Measurements from ENCODE around the gene CKAP2. TPM values are rescaled to one million over a fixed set of nuclear protein-coding genes. Genes with fewer than 3 reads are reported as not detected.
"Not testable (repeated sequence)": the region's sequence is repeated elsewhere in the genome, so short reads cannot be mapped to it uniquely, and the experiment has no call there.

The CKAP2 gene
- total RNA-seq, 6 experiments from 2014 or later, result 2.1 to 7.2 (median 4.3) TPM

GRCh38 chr13:52459668-52460067, 4.4 kb downstream of the CKAP2 start:
- ATAC-seq (no peak), DNase-seq (no peak)
- no peaks in the 10 kb centered on the region for H3K9me3 ChIP-seq
- intact Hi-C loops (cut with DNase I), result no loop called here
- 86% methylated on average over 6 of the region's 6 CpGs for WGBS (ENCODE audit: insufficient coverage, low coverage, low lambda C conversion rate, missing lambda C conversion rate)
- peaks cover 0 to 10% (median 0%) of the 10 kb centered on the region in 4 donors for H3K36me3 ChIP-seq
- TF ChIP-seq, protein P1, sequence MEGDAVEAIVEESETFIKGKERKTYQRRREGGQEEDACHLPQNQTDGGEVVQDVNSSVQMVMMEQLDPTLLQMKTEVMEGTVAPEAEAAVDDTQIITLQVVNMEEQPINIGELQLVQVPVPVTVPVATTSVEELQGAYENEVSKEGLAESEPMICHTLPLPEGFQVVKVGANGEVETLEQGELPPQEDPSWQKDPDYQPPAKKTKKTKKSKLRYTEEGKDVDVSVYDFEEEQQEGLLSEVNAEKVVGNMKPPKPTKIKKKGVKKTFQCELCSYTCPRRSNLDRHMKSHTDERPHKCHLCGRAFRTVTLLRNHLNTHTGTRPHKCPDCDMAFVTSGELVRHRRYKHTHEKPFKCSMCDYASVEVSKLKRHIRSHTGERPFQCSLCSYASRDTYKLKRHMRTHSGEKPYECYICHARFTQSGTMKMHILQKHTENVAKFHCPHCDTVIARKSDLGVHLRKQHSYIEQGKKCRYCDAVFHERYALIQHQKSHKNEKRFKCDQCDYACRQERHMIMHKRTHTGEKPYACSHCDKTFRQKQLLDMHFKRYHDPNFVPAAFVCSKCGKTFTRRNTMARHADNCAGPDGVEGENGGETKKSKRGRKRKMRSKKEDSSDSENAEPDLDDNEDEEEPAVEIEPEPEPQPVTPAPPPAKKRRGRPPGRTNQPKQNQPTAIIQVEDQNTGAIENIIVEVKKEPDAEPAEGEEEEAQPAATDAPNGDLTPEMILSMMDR (IDR thresholded peaks at IDR 0.05), result no peak
- no peak for TF ChIP-seq POLR2A (IDR thresholded peaks at IDR 0.05)
- H3K4me3 ChIP-seq, result no peak overlapping the region
- peaks cover 0 to 8% (median under 1%) of the 10 kb centered on the region in 4 donors for H3K4me1 ChIP-seq
- H3K27ac ChIP-seq, result no peak overlapping the region
- no peaks in the 10 kb centered on the region for H3K27me3 ChIP-seq

GRCh38 chr13:52461265-52461664, 6.0 kb downstream of the CKAP2 start:
- intact Hi-C loops (cut with DNase I), result no loop called here
- H3K9me3 ChIP-seq, result no peaks in the 10 kb centered on the region
- ATAC-seq (no peak), DNase-seq (no peak)
- peaks cover 0 to 14% (median 0%) of the 10 kb centered on the region in 4 donors for H3K36me3 ChIP-seq
- H3K27ac ChIP-seq, result no peak overlapping the region
- H3K4me1 ChIP-seq, result peaks cover 0 to 6% (median 0%) of the 10 kb centered on the region in 4 donors
- 74% methylated on average over 3 of the region's 3 CpGs for WGBS (ENCODE audit: insufficient coverage, low coverage, low lambda C conversion rate, missing lambda C conversion rate)
- H3K4me3 ChIP-seq, result no peak overlapping the region
- no peaks in the 10 kb centered on the region for H3K27me3 ChIP-seq
- no peak for TF ChIP-seq POLR2A (IDR thresholded peaks at IDR 0.05)
- TF ChIP-seq, protein P1 (IDR thresholded peaks at IDR 0.05), result no peak

- Histone ChIP-seq H3K27me3 (no peaks in the 10 kb centered on the region), H3K36me3 (peaks cover 0 to 14% (median 0%) of the 10 kb centered on the region in 4 donors), H3K9me3 (no peaks in the 10 kb centered on the region), H3K4me3 (no peak overlapping the region), H3K4me1 (no peaks in the 10 kb centered on the region), H3K27ac (no peak overlapping the region)
- TF ChIP-seq, protein P1 (IDR thresholded peaks at IDR 0.05), result no peak
- no peak for TF ChIP-seq POLR2A (IDR thresholded peaks at IDR 0.05)
- 81% methylated on average over 4 of the region's 4 CpGs for WGBS (ENCODE audit: insufficient coverage, low coverage, low lambda C conversion rate, missing lambda C conversion rate)
- DNase-seq (no peak), ATAC-seq (no peak)
- intact Hi-C loops (cut with DNase I), result no loop called here
Measured at GRCh38 chr13:52463526-52463925, 8.2 kb downstream of the CKAP2 start.

- H3K9me3 ChIP-seq; intact Hi-C loops (cut with DNase I); H3K27ac ChIP-seq; H3K27me3 ChIP-seq; DNase-seq; H3K4me1 ChIP-seq; ATAC-seq; H3K4me3 ChIP-seq; H3K36me3 ChIP-seq: not testable (repeated sequence)
- 100% methylated on average over 2 of the region's 2 CpGs for WGBS (ENCODE audit: insufficient coverage, low coverage, low lambda C conversion rate, missing lambda C conversion rate)
Measured at GRCh38 chr13:52468487-52468886, 13.2 kb downstream of the CKAP2 start.

- not testable (repeated sequence) for DNase-seq, H3K4me1 ChIP-seq
Measured at GRCh38 chr13:52480677-52481428, 25.6 kb downstream of the CKAP2 start.

DNA sequence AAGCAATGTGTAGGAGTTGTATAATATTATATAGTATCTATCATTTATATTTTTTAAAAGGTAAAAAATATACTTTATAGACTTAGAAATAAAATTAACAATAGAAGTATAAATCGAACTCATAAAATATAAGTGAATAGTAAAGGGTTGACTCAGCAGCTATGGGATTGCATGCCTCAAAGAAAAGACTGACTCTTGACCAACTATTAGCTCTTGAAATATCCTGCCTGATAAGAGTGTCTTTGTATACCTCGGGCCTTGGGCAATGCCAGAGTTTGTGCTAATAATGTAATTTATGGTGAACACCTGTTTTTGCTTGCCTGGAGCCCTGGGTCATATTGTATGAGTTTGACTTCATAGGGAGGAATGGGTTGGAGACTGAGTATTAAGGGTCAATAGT, 31.8 kb downstream of the CKAP2 start:
- DNase-seq; H3K9me3 ChIP-seq; H3K27ac ChIP-seq; intact Hi-C loops (cut with DNase I); H3K4me1 ChIP-seq; H3K27me3 ChIP-seq; H3K36me3 ChIP-seq; H3K4me3 ChIP-seq; ATAC-seq: not testable (repeated sequence)
- WGBS (ENCODE audit: insufficient coverage, low coverage, low lambda C conversion rate, missing lambda C conversion rate), result 48% methylated on average over 2 of the region's 2 CpGs

More at GRCh38 chr13:52480677-52481428, 25.6 kb downstream of the CKAP2 start:
- H3K4me3 ChIP-seq; intact Hi-C loops (cut with DNase I); H3K9me3 ChIP-seq; H3K27ac ChIP-seq; H3K36me3 ChIP-seq; ATAC-seq; H3K27me3 ChIP-seq: not testable (repeated sequence)
- 83% methylated on average over 5 of the region's 7 CpGs for WGBS (ENCODE audit: insufficient coverage, low coverage, low lambda C conversion rate, missing lambda C conversion rate)

- H3K36me3 ChIP-seq; H3K27ac ChIP-seq; H3K9me3 ChIP-seq; H3K27me3 ChIP-seq; H3K4me3 ChIP-seq; DNase-seq; intact Hi-C loops (cut with DNase I); ATAC-seq; H3K4me1 ChIP-seq: not testable (repeated sequence)
- no CpG with 5 or more reads among the region's 22 CpGs for WGBS (ENCODE audit: insufficient coverage, low coverage, low lambda C conversion rate, missing lambda C conversion rate)
Measured at GRCh38 chr13:52488763-52489162, 33.5 kb downstream of the CKAP2 start.

DNA sequence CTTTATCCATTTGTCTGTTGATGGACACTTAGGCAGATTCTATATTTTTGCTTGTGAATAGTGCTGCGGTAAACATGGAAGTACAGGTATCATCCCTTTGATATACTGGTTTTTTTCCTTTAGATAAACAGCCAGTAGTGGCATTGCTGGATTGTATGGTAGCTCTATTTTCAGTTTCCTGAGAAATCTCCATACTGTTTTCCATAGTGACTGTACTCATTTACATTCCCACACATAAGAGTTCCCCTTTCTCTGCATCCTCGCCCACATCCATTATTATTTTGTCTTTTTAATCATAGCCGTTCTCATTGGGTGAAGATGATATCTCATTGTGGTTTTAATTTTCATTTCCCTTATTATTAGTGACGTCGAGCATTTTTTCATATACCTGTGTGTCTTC, 35.7 kb downstream of the CKAP2 start:
- H3K4me1 ChIP-seq; H3K36me3 ChIP-seq; H3K9me3 ChIP-seq; intact Hi-C loops (cut with DNase I); H3K4me3 ChIP-seq; H3K27me3 ChIP-seq; ATAC-seq; H3K27ac ChIP-seq; DNase-seq: not testable (repeated sequence)
- 60% methylated on average over 1 of the region's 5 CpGs for WGBS (ENCODE audit: insufficient coverage, low coverage, low lambda C conversion rate, missing lambda C conversion rate)

- not testable (repeated sequence) for DNase-seq
Measured at GRCh38 chr13:52494241-52494640, 39.0 kb downstream of the CKAP2 start.

More at GRCh38 chr13:52494241-52494640, 39.0 kb downstream of the CKAP2 start:
- H3K27me3 ChIP-seq; H3K4me3 ChIP-seq; H3K36me3 ChIP-seq; H3K27ac ChIP-seq; H3K9me3 ChIP-seq; intact Hi-C loops (cut with DNase I); H3K4me1 ChIP-seq; ATAC-seq: not testable (repeated sequence)
- WGBS (ENCODE audit: insufficient coverage, low coverage, low lambda C conversion rate, missing lambda C conversion rate), result 75% methylated on average over 5 of the region's 5 CpGs
